Neural cell (in vitro differentiated cells): Measurements from ENCODE around the gene GRWD1. TPM values are rescaled to one million over a fixed set of nuclear protein-coding genes. Genes with fewer than 3 reads are reported as not detected.

Source experiments
- H2AFZ ChIP-seq: fragments of 200-600, 300-800 bp; sonication (generic), shearing (Covaris generic); 2 replicates; pipeline ENCODE4 v1.6.0; 2014; ENCODE audit warnings: low read depth, mild to moderate bottlenecking, antibody characterized with exemption, low read length, moderate library complexity
- H3F3A ChIP-seq: fragments of 200-600 bp; shearing (Covaris generic); 2 replicates; pipeline ENCODE4 v1.6.1; 2016; ENCODE audit warnings: mild to moderate bottlenecking, moderate library complexity, mixed read lengths, antibody characterized with exemption, low read length; ENCODE audit not compliant: insufficient read depth, poor library complexity, severe bottlenecking
- H3K27ac ChIP-seq: fragments of 200-600, 300-800 bp; sonication (generic), shearing (Covaris generic); 2 replicates; pipeline ENCODE4 v1.5.1; 2014; ENCODE audit warnings: mild to moderate bottlenecking, low read length, moderate library complexity
- H3K27me3 ChIP-seq: fragments of 300-800, 200-600 bp; sonication (generic), shearing (Covaris generic); 2 replicates; pipeline ENCODE4 v1.6.0; 2014; ENCODE audit warnings: mild to moderate bottlenecking, low read depth, low read length, moderate library complexity; ENCODE audit not compliant: insufficient read depth
- H3K36me3 ChIP-seq: fragments of 300-800, 200-600 bp; sonication (generic), shearing (Covaris generic); 2 replicates; pipeline ENCODE4 v1.5.1; 2014; ENCODE audit warnings: mild to moderate bottlenecking, antibody characterized with exemption, low read length, moderate library complexity; ENCODE audit not compliant: insufficient read depth
- H3K4me2 ChIP-seq: fragments of 300-800, 200-600 bp; sonication (generic), shearing (Covaris generic); 2 replicates; pipeline ENCODE4 v1.6.0; 2014; ENCODE audit warnings: mild to moderate bottlenecking, low read length
- H3K4me3 ChIP-seq: fragments of 300-800, 200-600 bp; sonication (generic), shearing (Covaris generic); 2 replicates; pipeline ENCODE4 v1.5.1; 2014; ENCODE audit warnings: mild to moderate bottlenecking, low read length, moderate library complexity
- H3K79me2 ChIP-seq: fragments of 200-600 bp; shearing (Covaris generic); replicated peaks from 2 replicates; pipeline ENCODE4 v1.6.0; 2014; ENCODE audit warnings: mild to moderate bottlenecking, low read length, moderate library complexity; ENCODE audit not compliant: insufficient read depth
- H3K9ac ChIP-seq: fragments of 300-800, 200-600 bp; sonication (generic), shearing (Covaris generic); 2 replicates; pipeline ENCODE4 v1.6.1; 2016; ENCODE audit warnings: mild to moderate bottlenecking, low read length, mixed read lengths
- H3K9me2 ChIP-seq: fragments of 200-600 bp; shearing (Covaris generic); 2 replicates; pipeline ENCODE4 v1.6.1; 2016; ENCODE audit warnings: mild to moderate bottlenecking, low read length, mixed read lengths; ENCODE audit not compliant: insufficient read depth
- H3K9me3 ChIP-seq: fragments of 200-600, 300-800 bp; sonication (generic), shearing (Covaris generic); 2 replicates; pipeline ENCODE4 v1.6.1; 2016; ENCODE audit warnings: mild to moderate bottlenecking, mixed run types, low read length, moderate library complexity, mixed read lengths
- H4K20me1 ChIP-seq: fragments of 200-600 bp; shearing (Covaris generic); 2 replicates; pipeline ENCODE4 v1.6.1; 2016; ENCODE audit warnings: mild to moderate bottlenecking, mixed run types; ENCODE audit not compliant: insufficient read depth
- CTCF ChIP-seq: fragments of 450-650 bp; IDR thresholded peaks from 2 replicates; pipeline ENCODE4 v1.5.1; 2014; ENCODE audit warnings: antibody characterized with exemption, mild to moderate bottlenecking, moderate library complexity; ENCODE audit not compliant: poor library complexity, severe bottlenecking
- EP300 ChIP-seq: fragments of 450-650 bp; conservative IDR thresholded peaks from 2 replicates; pipeline ENCODE4 v1.6.1; 2014; ENCODE audit warnings: antibody characterized with exemption, mild to moderate bottlenecking, moderate library complexity; ENCODE audit not compliant: poor library complexity, severe bottlenecking
- EZH2 ChIP-seq: fragments of 200-600, 300-800 bp; shearing (Covaris generic), sonication (generic); IDR thresholded peaks from 2 replicates; pipeline ENCODE4 v1.6.1; 2014; ENCODE audit warnings: antibody characterized with exemption, low read length, borderline replicate concordance, mild to moderate bottlenecking; ENCODE audit not compliant: insufficient read depth, poor library complexity, severe bottlenecking
- MXI1 ChIP-seq: fragments of 450-650 bp; conservative IDR thresholded peaks from 2 replicates; pipeline ENCODE4 v1.6.1; 2014; ENCODE audit warnings: antibody characterized with exemption, mild to moderate bottlenecking; ENCODE audit not compliant: poor library complexity, severe bottlenecking
- POLR2AphosphoS5 ChIP-seq: IDR thresholded peaks from 2 replicates; pipeline ENCODE4 v1.6.1; 2012
- RAD21 ChIP-seq: fragments of 450-650 bp; conservative IDR thresholded peaks from 2 replicates; pipeline ENCODE4 v1.6.1; 2014; ENCODE audit warnings: antibody characterized with exemption, mild to moderate bottlenecking, moderate library complexity
- SMC3 ChIP-seq: fragments of 450-650 bp; conservative IDR thresholded peaks from 2 replicates; pipeline ENCODE4 v1.6.1; 2014; ENCODE audit warnings: antibody characterized with exemption, mild to moderate bottlenecking, moderate library complexity; ENCODE audit not compliant: poor library complexity
- TAF1 ChIP-seq: IDR thresholded peaks from 2 replicates; pipeline ENCODE4 v1.6.1; 2012; ENCODE audit warnings: low read depth
- polyA plus RNA-seq: library from polyadenylated mRNA; depleted of rRNA; stranded (reverse); fragments of >200 nt; gene quantifications from 2 replicates; pipeline ENCODE4 v1.2.3, GENCODE V29; 2014
- TF ChIP-seq, protein P1 (sequence below): IDR thresholded peaks from 2 replicates; pipeline ENCODE4 v1.6.1; 2012; ENCODE audit warnings: borderline replicate concordance

Gene GRWD1
- polyA plus RNA-seq, 1 donor from 2014 or later: 11.8 TPM

DNA sequence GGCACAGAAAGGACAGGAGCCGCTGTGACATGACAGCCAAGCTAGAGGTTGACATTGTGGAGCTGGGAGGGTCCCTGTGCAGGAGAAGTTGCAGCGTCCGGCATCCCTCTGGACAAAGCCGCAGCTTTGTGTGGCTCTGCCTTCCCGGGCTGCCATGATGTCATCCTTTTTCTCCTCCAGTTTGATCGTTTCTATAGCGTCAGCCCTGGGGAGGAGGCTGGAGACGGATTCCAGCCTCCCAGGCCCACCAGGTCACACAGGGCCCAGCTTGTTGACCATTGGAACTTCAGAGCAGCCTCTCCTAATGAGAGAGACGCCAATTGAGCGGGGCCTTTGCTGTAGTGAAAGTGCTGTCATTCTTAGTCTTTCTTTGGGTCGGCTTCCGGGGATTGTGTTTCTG, 5.8 kb downstream of the GRWD1 start (continued):
- TF ChIP-seq CTCF: no peak

DNA sequence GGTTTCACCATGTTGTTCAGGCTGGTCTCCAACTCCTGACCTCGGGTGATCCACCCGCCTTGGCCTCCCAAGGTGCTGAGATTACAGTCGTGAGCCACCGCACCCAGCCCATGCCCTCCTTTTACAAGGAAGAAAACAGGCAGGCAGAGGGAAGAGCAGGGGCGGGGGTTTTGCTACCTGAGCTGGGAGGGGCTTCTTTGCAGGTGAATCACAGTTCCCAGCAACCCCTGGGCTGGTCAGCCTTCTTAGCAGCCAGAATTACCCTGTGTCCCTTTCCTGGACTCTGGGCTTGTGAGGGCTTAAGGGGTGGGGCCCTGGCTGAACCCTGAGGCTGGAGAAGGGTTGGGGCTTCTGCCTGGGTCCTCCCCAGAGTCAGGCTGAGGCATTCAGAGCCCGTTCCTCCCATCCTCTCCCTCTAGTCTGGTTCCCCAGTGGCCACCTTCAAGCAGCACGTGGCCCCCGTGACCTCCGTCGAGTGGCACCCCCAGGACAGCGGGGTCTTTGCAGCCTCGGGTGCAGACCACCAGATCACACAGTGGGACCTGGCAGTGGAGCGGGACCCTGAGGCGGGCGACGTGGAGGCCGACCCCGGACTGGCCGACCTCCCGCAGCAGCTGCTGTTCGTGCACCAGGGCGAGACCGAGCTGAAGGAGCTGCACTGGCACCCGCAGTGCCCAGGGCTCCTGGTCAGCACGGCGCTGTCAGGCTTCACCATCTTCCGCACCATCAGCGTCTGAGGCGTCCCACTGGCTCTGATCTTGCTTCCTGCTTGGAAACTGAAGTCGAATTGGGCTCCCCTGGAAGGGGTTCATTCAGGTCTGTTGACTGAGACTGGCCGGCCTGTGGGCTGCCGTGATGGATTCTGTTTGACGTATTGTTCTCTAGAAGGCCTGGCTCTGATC, 6.8 kb downstream of the GRWD1 start:
- Histone ChIP-seq H3K4me3 (no peak overlapping the region), H3K36me3 (no peaks in the 10 kb centered on the region), H2AFZ (no peak overlapping the region), H3F3A (no peaks in the 10 kb centered on the region), H3K4me2 (no peak overlapping the region), H3K79me2 (no peaks in the 10 kb centered on the region), H3K9me2 (no peaks in the 10 kb centered on the region), H4K20me1 (no peaks in the 10 kb centered on the region), H3K9me3 (no peaks in the 10 kb centered on the region), H3K27me3 (no peaks in the 10 kb centered on the region), H3K9ac (no peak overlapping the region), H3K27ac (no peak overlapping the region)
- TF ChIP-seq MXI1: no peak
- TF ChIP-seq EZH2: no peak
- no peak for TF ChIP-seq TAF1

GRCh38 chr19:48454150-48454730, 8.5 kb downstream of the GRWD1 start:
- H3K36me3 ChIP-seq: no peaks in the 10 kb centered on the region
- H3K27me3 ChIP-seq: no peaks in the 10 kb centered on the region
- no peak overlapping the region for H3K9ac ChIP-seq
- H3K4me2 ChIP-seq: no peak overlapping the region
- H3F3A ChIP-seq: no peaks in the 10 kb centered on the region
- TF ChIP-seq SMC3 (no peak), RAD21 (no peak), TAF1 (no peak), EZH2 (no peak), EP300 (no peak), POLR2AphosphoS5 (no peak), CTCF (no peak), MXI1 (no peak)
- TF ChIP-seq, protein P1, sequence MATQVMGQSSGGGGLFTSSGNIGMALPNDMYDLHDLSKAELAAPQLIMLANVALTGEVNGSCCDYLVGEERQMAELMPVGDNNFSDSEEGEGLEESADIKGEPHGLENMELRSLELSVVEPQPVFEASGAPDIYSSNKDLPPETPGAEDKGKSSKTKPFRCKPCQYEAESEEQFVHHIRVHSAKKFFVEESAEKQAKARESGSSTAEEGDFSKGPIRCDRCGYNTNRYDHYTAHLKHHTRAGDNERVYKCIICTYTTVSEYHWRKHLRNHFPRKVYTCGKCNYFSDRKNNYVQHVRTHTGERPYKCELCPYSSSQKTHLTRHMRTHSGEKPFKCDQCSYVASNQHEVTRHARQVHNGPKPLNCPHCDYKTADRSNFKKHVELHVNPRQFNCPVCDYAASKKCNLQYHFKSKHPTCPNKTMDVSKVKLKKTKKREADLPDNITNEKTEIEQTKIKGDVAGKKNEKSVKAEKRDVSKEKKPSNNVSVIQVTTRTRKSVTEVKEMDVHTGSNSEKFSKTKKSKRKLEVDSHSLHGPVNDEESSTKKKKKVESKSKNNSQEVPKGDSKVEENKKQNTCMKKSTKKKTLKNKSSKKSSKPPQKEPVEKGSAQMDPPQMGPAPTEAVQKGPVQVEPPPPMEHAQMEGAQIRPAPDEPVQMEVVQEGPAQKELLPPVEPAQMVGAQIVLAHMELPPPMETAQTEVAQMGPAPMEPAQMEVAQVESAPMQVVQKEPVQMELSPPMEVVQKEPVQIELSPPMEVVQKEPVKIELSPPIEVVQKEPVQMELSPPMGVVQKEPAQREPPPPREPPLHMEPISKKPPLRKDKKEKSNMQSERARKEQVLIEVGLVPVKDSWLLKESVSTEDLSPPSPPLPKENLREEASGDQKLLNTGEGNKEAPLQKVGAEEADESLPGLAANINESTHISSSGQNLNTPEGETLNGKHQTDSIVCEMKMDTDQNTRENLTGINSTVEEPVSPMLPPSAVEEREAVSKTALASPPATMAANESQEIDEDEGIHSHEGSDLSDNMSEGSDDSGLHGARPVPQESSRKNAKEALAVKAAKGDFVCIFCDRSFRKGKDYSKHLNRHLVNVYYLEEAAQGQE: no peak
- no peaks in the 10 kb centered on the region for H3K9me3 ChIP-seq
- no peak overlapping the region for H2AFZ ChIP-seq
- H3K79me2 ChIP-seq: no peaks in the 10 kb centered on the region
- no peaks in the 10 kb centered on the region for H4K20me1 ChIP-seq
- no peak overlapping the region for H3K4me3 ChIP-seq
- H3K27ac ChIP-seq: no peak overlapping the region
- no peaks in the 10 kb centered on the region for H3K9me2 ChIP-seq
